K562 (cell line): ENCODE results near the gene RBM15. TPM values are rescaled to one million over a fixed set of nuclear protein-coding genes. Genes with fewer than 3 reads are reported as not detected.

Experiments used
- CHD4 ChIP-seq: fragments of 200-600 bp; sonication (generic); IDR thresholded peaks from 3 replicates; pipeline ENCODE4 v1.6.1; 2012; ENCODE audit warnings: low read depth, mild to moderate bottlenecking, mixed read lengths, low read length, inconsistent platforms; ENCODE audit not compliant: insufficient read depth, insufficient replicate concordance, poor library complexity, severe bottlenecking
- ZBTB43 ChIP-seq: sonication (generic); formaldehyde crosslinking; IDR thresholded peaks from 2 replicates; pipeline ENCODE4 v1.8.0; 2023; ENCODE audit warnings: mild to moderate bottlenecking, missing genetic modification reagents
- ZHX1 ChIP-seq: fragments of 150-350 bp; conservative IDR thresholded peaks from 2 replicates; pipeline ENCODE4 v1.6.1; 2014; ENCODE audit warnings: low read length
- ZNF354B ChIP-seq: fragments of 250-450 bp; sonication (Bioruptor Pico); IDR thresholded peaks from 2 replicates; pipeline ENCODE4 v1.4.0; 2020
- polyA plus RNA-seq, 8 experiments: library from polyadenylated mRNA; depleted of rRNA in 4 of 8; stranded (reverse) in 5 of 8; unstranded in 3 of 8; fragments of >200 nt; fragmentation: Nextera tagmentation in 2 of 8; fragmentation: Illumina TruSeq in 1 of 8; extraction: Ambion mirVana in 2 of 8; extraction: Trizol in 1 of 8; gene quantifications; 2 replicates each; pipeline versions ENCODE4 v1.2.1 to v1.2.3, GENCODE V29; 2011 to 2014; ENCODE audit warnings: inconsistent platforms in 1 of 8, missing spikeins in 1 of 8
- total RNA-seq, 7 experiments: library from RNA; depleted of rRNA in 6 of 7; stranded (reverse); fragments of >200 nt in 6 of 7; fragmentation: Illumina TruSeq in 2 of 7; extraction: Trizol in 2 of 7; gene quantifications; 2 replicates each; pipeline versions ENCODE4 v1.2.1 to v1.2.3, GENCODE V29; 2011 to 2021; ENCODE audit warnings: low replicate concordance in 1 of 7

RBM15 gene
- total and polyA plus RNA-seq, 9 of the 15 experiments (the other 6 are each of a cell fraction or from before 2014, with no cell fraction given) = 2.4 to 63.4 (median 28.2) TPM

DNA sequence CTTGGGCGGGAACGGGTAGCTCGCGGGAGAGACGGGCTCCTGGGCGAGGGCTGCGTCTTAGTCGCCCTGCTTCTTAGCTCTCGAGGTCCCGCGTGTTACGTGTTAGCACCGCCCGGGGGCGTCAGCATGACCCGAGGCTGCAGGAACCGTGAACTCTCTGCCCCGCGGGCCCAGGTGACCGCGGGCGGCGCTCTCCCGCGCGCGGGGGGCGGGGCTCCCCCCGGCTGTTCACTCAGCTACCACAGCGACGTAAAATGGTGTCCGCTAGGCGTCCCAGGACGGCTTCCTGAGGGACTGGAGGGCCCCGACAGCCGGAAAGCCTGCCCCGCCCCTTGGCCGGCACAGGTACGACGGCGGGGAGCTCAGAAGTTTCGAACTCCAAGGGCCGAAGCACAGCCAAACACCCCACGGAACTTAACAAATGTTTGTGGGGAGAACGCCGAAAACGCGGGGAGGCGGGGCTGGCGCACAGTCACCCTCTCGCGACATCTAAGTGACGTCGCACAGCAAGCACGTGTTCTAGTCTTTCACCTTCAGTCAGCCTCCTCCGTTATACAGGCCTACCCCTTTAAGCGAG lies 780 bp upstream of the RBM15 start (continued):
- TF ChIP-seq ZBTB43 (CRISPR knock-in tag) (peak; percentile 47; the same call in 1 of the 2 replicates), ZHX1 (no peak; the same call in 1 of the 2 replicates), ZNF354B (CRISPR knock-in tag) (no peak), CHD4 (no peak)
